Activated T-helper 1 cell treated with anti-CD3 and anti-CD28 coated beads, Interleukin-2, amount 50 U/mL, for 16 hours (primary cell): ENCODE measurements around the gene DOCK8.
"Not testable (repeated sequence)": the region's sequence is repeated elsewhere in the genome, so short reads cannot be mapped to it uniquely, and the experiment has no call there.

Experiments used
- DNase-seq, 2 donors: peaks; one replicate each; pipeline ENCODE4 v3.0.0-alpha.2; 2020; ENCODE audit warnings: low read depth in 1 of 2, low spot score in 1 of 2

Gene DOCK8

DNA sequence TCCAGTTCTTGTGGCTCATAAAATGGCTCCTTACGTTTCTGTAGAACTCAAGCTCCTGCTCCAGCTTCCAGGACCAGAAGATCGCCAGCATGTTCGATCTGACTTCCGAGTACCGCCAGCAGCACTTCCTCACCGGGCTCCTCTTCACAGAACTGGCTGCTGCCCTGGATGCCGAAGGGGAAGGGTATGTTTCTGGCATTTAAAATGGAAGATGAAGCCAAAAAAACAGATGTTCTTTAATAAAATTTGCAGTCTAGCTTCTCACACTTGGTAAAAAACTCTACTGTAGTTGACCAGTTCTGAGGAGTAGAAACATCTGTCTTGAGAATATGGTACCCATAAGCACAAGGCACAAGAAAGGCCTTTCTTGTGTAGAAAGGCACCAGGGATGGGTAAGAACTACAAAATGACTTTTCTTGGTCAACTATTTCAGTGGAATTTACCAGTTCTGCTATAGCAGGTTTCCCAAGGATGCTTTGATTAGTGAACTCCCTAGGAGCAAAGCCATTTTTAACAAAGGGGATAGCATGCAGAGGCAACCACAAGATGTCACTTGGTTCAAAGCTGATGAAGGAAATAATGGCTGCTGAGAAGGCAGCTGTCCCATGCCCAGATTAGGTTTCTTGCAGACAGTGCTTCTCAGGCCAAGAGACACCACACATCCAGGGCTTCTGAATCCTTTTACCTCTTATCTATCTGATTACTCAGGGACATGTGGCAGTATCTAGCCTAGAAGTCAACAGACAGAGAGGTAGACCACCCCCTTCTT, 192.4 kb downstream of the DOCK8 start:
- DNase-seq, result no peak

DNA sequence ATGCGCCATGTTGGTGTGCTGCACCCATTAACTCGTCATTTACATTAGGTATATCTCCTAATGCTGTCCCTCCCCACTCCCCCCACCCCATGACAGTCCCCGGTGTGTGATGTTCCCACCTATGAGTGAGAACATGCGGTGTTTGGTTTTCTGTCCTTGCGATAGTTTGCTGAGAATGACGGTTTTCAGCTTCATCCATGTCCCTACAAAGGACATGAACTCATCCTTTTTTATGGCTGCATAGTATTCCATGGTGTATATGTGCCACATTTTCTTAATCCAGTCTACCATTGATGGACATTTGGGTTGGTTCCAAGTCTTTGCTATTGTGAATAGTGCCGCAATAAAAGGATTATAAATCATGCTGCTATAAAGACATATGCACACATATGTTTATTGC, 195.0 kb downstream of the DOCK8 start:
- DNase-seq, result not testable (repeated sequence)

DNA sequence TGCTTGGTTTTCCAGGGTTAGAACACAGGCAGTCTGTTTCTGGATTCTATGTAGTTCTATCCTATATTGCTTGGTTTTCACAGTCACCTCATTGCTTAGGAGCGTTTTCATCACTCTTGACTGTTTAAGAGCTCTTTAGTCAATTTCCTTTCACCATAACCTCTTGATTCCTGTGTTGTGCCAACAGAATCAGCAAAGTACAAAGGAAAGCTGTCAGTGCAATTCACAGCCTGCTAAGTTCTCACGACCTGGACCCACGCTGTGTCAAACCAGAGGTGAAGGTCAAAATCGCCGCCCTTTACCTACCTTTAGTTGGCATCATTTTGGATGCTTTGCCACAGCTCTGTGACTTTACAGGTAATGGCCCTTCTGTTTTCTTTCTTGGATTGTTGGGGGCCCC, 199.9 kb downstream of the DOCK8 start:
- no peak for DNase-seq

GRCh38 chr9:419571-420171, 205.0 kb downstream of the DOCK8 start:
- no peak for DNase-seq

- DNase-seq, result no peak
Observed at GRCh38 chr9:421896-422295, 207.2 kb downstream of the DOCK8 start.

DNA sequence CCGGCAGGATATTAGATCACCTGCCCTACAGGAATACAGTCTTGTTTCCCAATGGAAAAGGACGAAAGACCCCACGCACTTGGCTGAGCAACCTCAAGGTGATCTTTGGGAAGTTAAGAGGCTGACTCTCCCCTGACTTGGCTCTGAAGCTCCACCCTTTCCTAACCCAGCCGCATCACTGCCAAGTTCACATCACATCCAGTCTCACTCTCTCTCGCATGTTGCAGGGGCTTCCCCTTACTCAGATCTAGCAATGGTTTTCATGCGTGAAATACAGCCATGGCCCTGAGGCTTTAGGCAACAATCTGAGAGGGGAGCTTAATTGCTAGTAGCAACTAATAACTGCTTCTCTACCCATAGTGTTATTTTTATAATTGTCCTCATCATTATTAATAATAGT, 211.6 kb downstream of the DOCK8 start:
- no peak for DNase-seq

- DNase-seq, result no peak
Observed at GRCh38 chr9:426976-427375, 212.3 kb downstream of the DOCK8 start.

DNA sequence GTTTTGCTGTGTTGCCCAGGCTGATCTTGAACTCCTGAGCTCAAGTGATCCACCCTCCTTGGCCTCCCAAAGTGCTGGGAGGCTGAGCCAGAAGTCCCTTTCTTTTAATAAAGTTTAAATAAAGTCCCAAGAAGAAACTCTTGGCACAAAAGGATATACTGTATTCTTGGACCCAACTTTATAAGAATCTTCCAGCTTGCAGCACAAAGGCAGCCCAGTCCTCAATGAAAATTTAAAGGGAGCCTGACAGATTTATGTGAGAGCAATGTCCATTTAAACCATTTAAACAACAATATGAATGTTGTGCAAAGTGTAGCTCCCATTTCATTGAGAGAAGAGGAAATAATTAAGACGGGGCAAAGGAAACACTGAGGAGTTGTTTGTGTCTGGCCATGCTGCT, 217.0 kb downstream of the DOCK8 start:
- DNase-seq, result no peak

DNA sequence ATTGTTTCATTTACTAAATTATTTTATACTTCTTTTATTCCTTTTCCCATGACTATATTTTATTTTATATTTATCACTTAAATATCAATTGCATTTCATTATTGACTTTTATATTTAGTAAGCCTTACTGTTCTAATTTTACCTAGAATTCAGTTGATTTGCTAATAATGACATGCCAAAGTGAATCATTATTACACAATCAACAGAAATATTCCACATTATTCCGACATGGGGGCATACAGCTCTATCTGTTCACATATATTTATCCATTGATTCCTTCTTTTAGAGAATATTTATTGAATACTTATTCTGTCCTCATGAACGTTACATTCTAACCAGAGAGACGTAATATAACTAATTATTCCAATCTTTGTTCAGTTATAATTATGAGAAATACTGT, 221.8 kb downstream of the DOCK8 start:
- no peak for DNase-seq

GRCh38 chr9:437066-437465, 222.4 kb downstream of the DOCK8 start:
- no peak for DNase-seq

DNA sequence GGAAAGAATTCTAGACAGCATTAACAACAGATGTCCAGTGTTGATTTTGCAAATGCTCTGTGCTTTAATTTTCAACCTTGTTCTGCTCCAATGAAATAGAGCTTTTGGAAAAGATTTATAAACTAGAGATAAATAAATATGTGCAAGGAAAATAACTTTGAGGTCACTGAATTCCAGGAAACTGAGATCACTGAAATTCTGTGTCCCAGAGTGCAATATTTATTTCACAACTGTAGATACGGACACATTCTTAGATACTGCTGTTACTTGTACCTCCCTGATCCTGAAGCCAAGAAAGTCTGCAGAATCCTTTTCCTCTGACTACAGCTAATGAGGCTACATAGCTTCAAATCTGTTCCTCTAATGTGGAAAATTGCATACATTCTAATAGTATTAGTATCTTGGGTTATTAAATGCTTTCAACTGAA, 222.9 kb downstream of the DOCK8 start:
- no peak for DNase-seq

DNA sequence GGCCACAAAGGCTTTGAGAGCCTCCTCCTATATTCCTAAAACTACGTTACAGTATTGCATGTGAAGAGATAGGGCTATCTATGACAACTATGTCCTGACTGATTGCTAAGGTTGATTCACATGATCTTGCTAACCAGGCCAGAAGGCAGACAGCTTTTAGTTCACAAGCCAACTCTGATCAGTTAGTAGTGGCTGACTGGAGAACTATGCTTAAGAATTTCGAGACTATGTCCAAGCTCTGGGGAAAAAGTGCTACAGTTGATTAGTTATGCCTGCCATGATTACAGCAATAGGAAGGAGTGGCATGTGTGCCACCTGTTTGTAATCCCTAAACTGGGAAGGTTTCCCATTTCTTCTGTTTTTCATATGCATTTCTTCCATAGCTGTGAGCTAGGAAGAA, 223.4 kb downstream of the DOCK8 start:
- no peak for DNase-seq

DNA sequence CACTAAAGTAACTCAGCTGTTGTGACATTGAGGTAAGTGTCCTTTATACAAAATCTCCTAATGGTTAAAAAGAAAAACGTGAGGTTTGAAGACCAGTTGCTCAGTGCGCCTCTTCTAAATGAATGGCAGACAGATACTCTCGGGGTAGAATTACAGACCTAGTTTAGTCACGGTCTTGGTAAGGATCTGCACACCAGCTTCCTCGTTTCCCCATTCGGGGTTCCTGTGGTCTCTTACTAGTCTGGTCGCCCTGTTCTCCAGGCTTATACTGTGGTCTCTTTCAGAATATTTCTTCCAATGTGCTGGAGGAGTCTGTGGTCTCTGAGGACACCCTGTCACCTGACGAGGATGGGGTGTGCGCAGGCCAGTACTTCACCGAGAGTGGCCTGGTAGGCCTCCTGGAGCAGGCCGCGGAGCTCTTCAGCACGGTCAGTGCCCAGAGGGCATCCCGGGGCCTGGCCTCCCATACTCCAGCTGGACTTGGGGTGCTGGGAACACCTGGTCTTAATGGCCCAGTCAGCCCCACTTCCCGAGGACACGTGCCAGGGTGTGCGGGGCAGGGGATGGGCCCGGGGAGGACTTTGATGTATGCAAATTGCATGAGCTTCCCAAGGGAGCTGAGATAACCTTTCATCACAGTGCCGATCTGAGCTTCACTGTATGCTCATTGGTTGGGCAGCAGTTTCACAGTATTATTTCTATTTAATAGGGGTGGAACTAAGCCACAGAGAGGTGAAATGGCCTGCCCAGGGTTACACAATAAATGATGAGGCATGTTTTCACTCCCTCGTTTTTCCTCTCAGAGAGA, 224.5 kb downstream of the DOCK8 start:
- no peak for DNase-seq

GRCh38 chr9:441126-441525, 226.5 kb downstream of the DOCK8 start:
- DNase-seq, result no peak

- DNase-seq, result no peak
Observed at GRCh38 chr9:444528-444927, 229.9 kb downstream of the DOCK8 start.

DNA sequence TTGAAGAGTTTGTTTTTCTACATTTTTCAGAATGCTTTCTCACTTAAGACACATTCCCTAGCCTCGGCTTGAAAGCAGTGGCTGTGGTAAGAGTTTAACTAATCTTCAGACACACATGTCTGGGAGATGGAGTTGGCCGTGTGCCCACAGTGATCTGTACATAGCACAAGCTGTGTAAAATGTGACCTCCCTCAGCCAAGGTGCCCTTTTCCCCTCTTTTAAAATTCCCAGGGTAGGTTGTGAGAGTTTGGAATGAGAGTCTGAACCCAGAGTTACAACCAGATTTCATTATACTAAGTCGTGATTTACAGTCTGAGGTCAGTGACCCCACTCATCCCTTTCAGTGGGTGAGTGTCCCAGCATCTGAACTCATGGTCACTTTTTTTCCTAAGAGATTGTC, 230.4 kb downstream of the DOCK8 start:
- no peak for DNase-seq

DNA sequence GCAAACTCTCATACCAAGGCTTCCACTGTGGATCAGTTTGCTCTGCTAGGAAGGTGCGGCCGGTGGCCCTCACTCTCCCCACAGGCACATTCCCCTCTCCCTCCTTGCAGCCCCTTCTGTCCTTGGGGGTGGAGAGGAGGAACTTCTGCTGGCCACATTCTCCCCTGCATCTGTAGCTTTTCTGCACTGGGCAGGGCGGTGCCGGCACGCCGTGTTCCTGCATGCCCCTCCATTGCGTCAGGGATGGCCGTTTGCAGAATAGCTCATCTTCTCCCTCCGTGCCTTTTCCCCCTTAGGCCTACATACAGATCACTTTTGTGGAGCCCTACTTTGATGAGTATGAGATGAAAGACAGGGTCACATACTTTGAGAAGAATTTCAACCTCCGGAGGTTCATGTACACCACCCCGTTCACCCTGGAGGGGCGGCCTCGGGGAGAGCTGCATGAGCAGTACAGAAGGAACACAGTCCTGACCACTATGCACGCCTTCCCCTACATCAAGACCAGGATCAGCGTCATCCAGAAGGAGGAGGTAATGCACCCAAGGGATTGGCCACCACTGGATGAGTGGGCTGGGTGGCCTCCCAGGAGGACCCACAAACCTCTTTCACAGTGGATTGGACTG, 231.5 kb downstream of the DOCK8 start:
- DNase-seq, result no peak

DNA sequence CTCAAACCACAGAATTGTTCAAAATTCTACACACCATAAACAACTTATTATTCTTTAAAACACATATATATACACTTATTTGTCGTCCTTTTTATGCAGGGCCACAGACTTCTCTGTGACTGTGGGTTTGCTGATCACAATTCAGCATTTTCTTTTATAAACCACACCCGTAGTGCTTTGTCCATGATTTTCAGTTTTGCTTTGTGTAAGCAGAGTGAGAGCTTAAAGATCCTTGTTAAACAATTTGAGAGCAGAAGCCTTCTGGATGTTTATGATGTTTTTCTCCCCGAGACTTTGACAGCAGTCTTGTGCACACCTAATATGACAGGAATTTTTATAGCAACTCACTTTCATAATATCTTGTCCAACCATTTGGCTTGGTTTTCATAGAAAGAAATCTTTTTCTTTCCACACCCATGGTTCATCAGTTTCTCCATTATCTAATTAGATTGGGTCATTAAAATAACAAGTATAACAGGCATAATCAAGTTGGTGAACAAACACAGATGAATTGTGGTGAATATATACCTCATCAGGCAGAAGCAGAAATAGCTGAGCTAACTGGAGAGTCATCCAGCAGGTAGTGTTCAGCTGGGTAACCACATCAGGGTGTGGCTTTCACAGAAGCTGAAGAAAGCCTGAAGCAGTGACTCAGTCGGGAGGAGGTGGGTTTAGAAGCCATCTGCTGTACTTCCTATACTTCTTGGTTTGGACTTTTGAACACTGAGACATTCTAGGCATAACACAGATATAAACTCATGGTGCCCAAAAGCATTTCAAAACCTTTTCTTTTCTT, 232.8 kb downstream of the DOCK8 start:
- peak; percentile 21 to 44 for DNase-seq

GRCh38 chr9:450057-450456, 235.4 kb downstream of the DOCK8 start:
- DNase-seq, result no peak

DNA sequence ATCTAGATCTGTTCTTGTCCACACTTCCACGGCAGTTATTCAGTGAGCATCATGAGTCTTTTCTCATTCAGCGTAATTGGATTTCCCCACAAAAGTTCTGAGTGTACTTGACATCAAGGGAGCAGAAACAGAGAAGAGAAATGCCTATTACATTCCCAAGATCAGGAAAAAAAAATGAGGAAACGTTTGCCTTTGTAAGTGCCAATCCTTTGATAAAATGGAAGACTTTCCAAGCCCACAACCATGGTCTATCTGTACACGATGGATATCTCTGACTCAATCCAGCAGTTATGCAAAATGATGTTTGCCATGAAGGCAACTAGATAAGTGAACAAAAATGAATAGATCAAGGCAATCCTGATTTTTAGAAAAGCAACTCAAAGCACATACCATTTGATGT, 235.9 kb downstream of the DOCK8 start:
- no peak for DNase-seq

GRCh38 chr9:453832-454231, 239.2 kb downstream of the DOCK8 start:
- no peak for DNase-seq
